ENCODE results near the gene REEP3.

DNA sequence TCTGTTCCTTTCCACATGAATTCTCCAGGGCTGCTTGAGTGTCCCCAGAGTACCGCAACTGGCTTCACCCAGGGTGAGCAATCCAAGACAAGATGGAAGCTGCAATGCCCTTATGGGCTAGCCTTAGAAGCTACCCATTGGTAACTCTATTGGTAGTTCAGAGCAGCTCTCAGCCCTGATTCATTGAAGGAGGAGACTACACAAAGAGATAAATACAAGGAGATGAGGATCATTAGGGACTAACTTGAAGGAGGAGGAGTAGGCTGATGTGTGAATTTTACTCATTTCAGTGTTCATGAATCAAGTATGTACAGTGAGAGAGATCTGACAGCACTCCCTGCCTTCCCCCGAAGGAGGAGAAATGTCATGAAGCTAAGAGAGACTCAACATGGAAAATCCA, 124.0 kb downstream of the REEP3 start:
- TF ChIP-seq POLR2AphosphoS5 (IDR thresholded peaks at IDR 0.05; ENCODE audit: low read depth, low read length) (no peak), SIN3A (IDR thresholded peaks at IDR 0.05; ENCODE audit: borderline replicate concordance, insufficient read depth, low read depth, low read length) (no peak), TCF7L2 (IDR thresholded peaks at IDR 0.05; ENCODE audit: low read depth, low read length) (no peak)
- TF ChIP-seq, protein P1, sequence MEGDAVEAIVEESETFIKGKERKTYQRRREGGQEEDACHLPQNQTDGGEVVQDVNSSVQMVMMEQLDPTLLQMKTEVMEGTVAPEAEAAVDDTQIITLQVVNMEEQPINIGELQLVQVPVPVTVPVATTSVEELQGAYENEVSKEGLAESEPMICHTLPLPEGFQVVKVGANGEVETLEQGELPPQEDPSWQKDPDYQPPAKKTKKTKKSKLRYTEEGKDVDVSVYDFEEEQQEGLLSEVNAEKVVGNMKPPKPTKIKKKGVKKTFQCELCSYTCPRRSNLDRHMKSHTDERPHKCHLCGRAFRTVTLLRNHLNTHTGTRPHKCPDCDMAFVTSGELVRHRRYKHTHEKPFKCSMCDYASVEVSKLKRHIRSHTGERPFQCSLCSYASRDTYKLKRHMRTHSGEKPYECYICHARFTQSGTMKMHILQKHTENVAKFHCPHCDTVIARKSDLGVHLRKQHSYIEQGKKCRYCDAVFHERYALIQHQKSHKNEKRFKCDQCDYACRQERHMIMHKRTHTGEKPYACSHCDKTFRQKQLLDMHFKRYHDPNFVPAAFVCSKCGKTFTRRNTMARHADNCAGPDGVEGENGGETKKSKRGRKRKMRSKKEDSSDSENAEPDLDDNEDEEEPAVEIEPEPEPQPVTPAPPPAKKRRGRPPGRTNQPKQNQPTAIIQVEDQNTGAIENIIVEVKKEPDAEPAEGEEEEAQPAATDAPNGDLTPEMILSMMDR (IDR thresholded peaks at IDR 0.05): no peak
- TF ChIP-seq, protein P2, sequence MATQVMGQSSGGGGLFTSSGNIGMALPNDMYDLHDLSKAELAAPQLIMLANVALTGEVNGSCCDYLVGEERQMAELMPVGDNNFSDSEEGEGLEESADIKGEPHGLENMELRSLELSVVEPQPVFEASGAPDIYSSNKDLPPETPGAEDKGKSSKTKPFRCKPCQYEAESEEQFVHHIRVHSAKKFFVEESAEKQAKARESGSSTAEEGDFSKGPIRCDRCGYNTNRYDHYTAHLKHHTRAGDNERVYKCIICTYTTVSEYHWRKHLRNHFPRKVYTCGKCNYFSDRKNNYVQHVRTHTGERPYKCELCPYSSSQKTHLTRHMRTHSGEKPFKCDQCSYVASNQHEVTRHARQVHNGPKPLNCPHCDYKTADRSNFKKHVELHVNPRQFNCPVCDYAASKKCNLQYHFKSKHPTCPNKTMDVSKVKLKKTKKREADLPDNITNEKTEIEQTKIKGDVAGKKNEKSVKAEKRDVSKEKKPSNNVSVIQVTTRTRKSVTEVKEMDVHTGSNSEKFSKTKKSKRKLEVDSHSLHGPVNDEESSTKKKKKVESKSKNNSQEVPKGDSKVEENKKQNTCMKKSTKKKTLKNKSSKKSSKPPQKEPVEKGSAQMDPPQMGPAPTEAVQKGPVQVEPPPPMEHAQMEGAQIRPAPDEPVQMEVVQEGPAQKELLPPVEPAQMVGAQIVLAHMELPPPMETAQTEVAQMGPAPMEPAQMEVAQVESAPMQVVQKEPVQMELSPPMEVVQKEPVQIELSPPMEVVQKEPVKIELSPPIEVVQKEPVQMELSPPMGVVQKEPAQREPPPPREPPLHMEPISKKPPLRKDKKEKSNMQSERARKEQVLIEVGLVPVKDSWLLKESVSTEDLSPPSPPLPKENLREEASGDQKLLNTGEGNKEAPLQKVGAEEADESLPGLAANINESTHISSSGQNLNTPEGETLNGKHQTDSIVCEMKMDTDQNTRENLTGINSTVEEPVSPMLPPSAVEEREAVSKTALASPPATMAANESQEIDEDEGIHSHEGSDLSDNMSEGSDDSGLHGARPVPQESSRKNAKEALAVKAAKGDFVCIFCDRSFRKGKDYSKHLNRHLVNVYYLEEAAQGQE (IDR thresholded peaks at IDR 0.05; ENCODE audit: insufficient read depth in 1 of 2, low read depth in 2 of 2, low read length in 1 of 2): no peak
